ENCODE measurements around the gene C1orf174.

- TF ChIP-seq CTCF (conservative IDR thresholded peaks at IDR 0.05; ENCODE audit: low read depth, low read length) (no peak), EZH2 (IDR thresholded peaks at IDR 0.05; ENCODE audit: low read length, unreplicated experiment) (no peak), EZH2phosphoT487 (IDR thresholded peaks at IDR 0.05; ENCODE audit: borderline replicate concordance, low read length) (no peak)
These were observed 46.1 kb upstream of the C1orf174 start for GRCh38 chr1:3945916-3946840.
